ENCODE measurements around the gene MRRF.

Gene MRRF

DNA sequence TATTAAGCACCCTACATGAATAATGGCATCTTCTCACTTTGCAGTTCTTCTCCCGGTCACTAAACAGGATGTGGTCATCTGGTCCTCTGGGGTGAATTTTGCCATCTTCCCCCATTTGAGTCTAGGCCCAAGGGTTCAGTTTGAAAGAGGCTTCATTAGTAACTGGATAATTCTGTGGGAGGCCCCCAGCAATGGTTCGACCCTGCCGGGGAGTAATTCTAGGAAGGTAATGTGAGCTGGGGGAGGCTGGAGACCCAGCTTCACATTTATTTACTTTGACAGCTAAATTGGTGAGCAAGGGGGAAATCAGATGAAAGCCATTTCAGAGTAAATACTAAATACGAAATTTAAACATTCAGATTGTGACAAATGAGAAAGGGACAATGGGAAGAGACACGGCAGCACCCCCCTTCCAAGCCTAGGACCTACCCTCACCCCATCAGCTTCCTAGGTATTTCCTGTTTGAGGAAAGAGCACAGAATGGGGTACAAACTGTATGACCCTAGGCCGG lies 31.8 kb upstream of the MRRF start:
- peaks cover 0 to under 1% (median 0%) of the 10 kb centered on the region in 11 experiments; a peak in 2 of 22 replicates for H3K36me3 ChIP-seq
- H3K9ac ChIP-seq, result no peak overlapping the region
- no peak for TF ChIP-seq Cebpa-rat (IDR thresholded peaks at IDR 0.05)
- H3K9me3 ChIP-seq (replicated peaks in 1 of 11), result no peaks in the 10 kb centered on the region
- peaks cover 27 to 41% (median 35%) of the 10 kb centered on the region in 11 experiments for H3K27me3 ChIP-seq
- peaks cover 0 to 16% (median 0%) of the 10 kb centered on the region in 11 experiments; a peak in 4 of 22 replicates for H4K20me1 ChIP-seq
- no peak overlapping the region for H3K4me3 ChIP-seq
- H3K4me2 ChIP-seq, result no peak overlapping the region
- H3K4me1 ChIP-seq, result peaks cover 6 to 15% (median 13%) of the 10 kb centered on the region in 10 experiments; a peak in 17 of 20 replicates
- H3K27ac ChIP-seq, result no peak overlapping the region

- H3K4me3 ChIP-seq, result no peak overlapping the region
- no peak overlapping the region for H3K4me2 ChIP-seq
- no peak overlapping the region for H3K9ac ChIP-seq
- peaks cover 0 to 7% (median 0%) of the 10 kb centered on the region in 11 experiments; a peak in 1 of 22 replicates for H4K20me1 ChIP-seq
- no peak for TF ChIP-seq Cebpa-rat (IDR thresholded peaks at IDR 0.05)
- no peaks in the 10 kb centered on the region for H3K9me3 ChIP-seq (replicated peaks in 1 of 11)
- H3K4me1 ChIP-seq, result peaks cover 0 to 3% (median under 1%) of the 10 kb centered on the region in 10 experiments; a peak in 9 of 20 replicates
- no peak overlapping the region for H3K27ac ChIP-seq
- peaks cover 2 to 14% (median 10%) of the 10 kb centered on the region in 11 experiments; a peak in 17 of 22 replicates for H3K36me3 ChIP-seq
- peaks cover 14 to 27% (median 22%) of the 10 kb centered on the region in 11 experiments for H3K27me3 ChIP-seq
Observed at GRCh38 chr9:122234022-122234748, 30.5 kb upstream of the MRRF start.

DNA sequence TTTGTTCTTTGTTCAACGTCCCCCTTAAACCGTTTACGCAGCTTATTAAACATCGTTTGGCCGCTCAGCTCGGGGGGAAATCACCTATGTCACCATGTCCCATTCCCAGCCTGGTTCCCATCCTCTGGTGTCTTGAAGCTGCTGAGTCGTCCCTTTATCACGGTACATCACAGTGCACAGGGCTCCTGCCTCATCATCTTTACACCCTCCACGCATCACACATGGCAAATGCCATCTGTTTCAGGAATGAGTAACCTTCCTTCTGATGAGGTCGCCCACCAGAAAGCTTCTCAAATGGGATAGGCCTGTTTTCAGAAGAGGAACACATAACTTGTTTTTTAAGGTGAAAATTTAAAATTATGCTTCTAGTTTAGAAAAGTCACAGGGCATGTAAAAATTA lies 28.0 kb upstream of the MRRF start:
- no peak for TF ChIP-seq Cebpa-rat (IDR thresholded peaks at IDR 0.05)

DNA sequence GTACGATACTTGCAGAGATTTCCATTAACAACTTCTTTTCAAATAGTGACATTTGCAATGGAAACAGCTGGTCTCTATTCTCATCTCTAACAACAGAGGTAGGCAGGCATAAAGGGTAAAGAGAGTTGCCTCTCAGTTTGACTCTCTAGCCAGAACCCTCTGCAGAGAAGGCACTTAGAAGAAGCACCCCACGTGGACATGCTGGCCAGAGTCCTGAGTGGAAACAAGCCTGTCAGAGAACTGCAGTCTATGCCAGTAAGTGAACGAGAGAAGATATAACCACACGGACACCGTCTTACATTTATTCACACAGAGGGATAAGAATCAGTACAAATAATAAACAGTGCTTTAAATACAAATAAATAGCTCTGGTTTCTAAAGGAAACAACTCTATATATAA lies 25.0 kb upstream of the MRRF start:
- Histone ChIP-seq H3K4me1 (no peaks in the 10 kb centered on the region), H3K9me3 (replicated peaks in 1 of 11) (no peaks in the 10 kb centered on the region), H3K9ac (no peak overlapping the region), H3K4me2 (no peak overlapping the region), H3K27ac (no peak overlapping the region), H3K27me3 (no peaks in the 10 kb centered on the region), H3K4me3 (no peak overlapping the region), H4K20me1 (no peaks in the 10 kb centered on the region), H3K36me3 (peaks cover 57 to 69% (median 65%) of the 10 kb centered on the region in 11 experiments)
- no peak for TF ChIP-seq Cebpa-rat (IDR thresholded peaks at IDR 0.05)

More for the DNA sequence above, 28.0 kb upstream of the MRRF start:
- Histone ChIP-seq H3K9me3 (replicated peaks in 1 of 11) (no peaks in the 10 kb centered on the region), H3K4me1 (no peaks in the 10 kb centered on the region), H3K27me3 (peaks cover 0 to 2% (median 0%) of the 10 kb centered on the region in 11 experiments; a peak in 4 of 22 replicates), H3K27ac (no peak overlapping the region), H3K4me2 (no peak overlapping the region), H3K4me3 (no peak overlapping the region), H4K20me1 (no peaks in the 10 kb centered on the region), H3K9ac (no peak overlapping the region), H3K36me3 (peaks cover 26 to 38% (median 35%) of the 10 kb centered on the region in 11 experiments)

DNA sequence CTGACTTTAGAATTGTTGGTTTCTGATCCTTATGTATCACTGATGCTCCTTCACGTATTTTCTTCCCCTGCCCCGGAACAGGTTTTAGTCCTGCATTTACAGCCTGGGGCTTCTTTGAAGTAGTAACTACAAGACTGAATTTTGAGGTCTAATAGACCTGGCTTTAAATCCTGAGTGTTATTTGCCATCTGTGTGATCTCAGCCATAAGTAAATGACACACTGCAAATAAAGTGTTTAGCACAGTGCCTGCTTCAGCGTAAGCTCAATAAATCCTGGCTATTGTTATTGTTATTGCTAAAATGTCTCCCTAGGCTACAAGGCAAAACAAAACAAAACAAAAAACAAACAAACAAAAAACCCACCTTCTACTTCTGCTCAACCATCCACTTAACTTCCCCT lies 20.3 kb upstream of the MRRF start:
- peaks cover 0 to 17% (median 0%) of the 10 kb centered on the region in 11 experiments; a peak in 6 of 22 replicates for H4K20me1 ChIP-seq
- no peak overlapping the region for H3K4me3 ChIP-seq
- no peaks in the 10 kb centered on the region for H3K27me3 ChIP-seq
- H3K36me3 ChIP-seq, result peaks cover 98 to 100% (median 99%) of the 10 kb centered on the region in 11 experiments
- H3K9me3 ChIP-seq (replicated peaks in 1 of 11), result no peaks in the 10 kb centered on the region
- TF ChIP-seq Cebpa-rat (IDR thresholded peaks at IDR 0.05), result no peak
- H3K4me1 ChIP-seq, result no peaks in the 10 kb centered on the region
- H3K9ac ChIP-seq, result no peak overlapping the region
- H3K27ac ChIP-seq, result no peak overlapping the region
- no peak overlapping the region for H3K4me2 ChIP-seq

DNA sequence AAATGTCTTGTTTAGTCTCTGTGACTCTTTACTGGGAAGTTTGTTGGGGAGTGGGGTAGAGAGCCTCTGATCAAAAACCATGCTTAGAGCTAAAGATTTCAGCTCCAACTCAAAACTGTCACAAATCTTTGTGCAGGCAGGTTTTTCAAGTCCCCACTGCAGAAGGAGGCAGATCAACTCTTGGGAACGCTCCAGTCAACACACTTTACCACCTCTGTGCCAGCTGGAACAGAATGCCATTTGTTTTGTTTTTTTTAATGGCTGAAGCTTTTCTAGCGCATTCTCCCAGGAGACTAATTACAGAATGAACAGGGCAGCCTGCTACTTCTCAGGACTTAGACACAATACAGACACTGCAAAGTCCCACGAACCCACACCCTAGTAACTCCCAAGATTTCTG lies 18.0 kb upstream of the MRRF start:
- H3K27ac ChIP-seq, result no peak overlapping the region
- H3K9ac ChIP-seq, result no peak overlapping the region
- no peak overlapping the region for H3K4me2 ChIP-seq
- H3K27me3 ChIP-seq, result no peaks in the 10 kb centered on the region
- H4K20me1 ChIP-seq, result peaks cover 0 to 33% (median 6%) of the 10 kb centered on the region in 11 experiments; a peak in 15 of 22 replicates
- H3K36me3 ChIP-seq, result peaks cover 92 to 100% (median 100%) of the 10 kb centered on the region in 11 experiments
- H3K4me3 ChIP-seq, result no peak overlapping the region
- H3K4me1 ChIP-seq, result no peaks in the 10 kb centered on the region
- H3K9me3 ChIP-seq (replicated peaks in 1 of 11), result no peaks in the 10 kb centered on the region
- TF ChIP-seq Cebpa-rat (IDR thresholded peaks at IDR 0.05), result no peak

DNA sequence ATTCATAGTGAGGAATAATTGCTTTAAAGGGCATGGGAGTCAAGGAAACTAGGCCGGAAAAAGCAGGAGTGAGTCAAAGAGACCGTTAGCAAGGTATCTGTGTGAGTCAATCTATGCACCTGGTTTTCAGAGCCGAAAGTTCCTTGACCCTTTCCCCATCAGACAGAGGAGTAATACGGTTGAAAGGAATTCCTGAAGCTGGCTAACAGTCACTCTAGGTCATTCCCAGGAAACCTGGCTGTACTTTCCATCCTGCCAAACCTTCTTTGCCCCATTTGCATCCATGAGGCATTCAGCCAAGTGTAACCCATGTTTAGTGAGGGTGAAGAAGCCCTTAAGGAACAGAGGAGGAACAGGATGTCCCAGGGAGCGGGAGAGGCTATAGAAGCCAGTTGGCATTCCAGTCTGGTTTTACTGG lies 16.2 kb upstream of the MRRF start:
- no peaks in the 10 kb centered on the region for H3K4me1 ChIP-seq
- H3K27ac ChIP-seq, result no peak overlapping the region
- no peak for TF ChIP-seq Cebpa-rat (IDR thresholded peaks at IDR 0.05)
- no peak overlapping the region for H3K9ac ChIP-seq
- peaks cover 4 to 50% (median 22%) of the 10 kb centered on the region in 11 experiments; a peak in 17 of 22 replicates for H4K20me1 ChIP-seq
- H3K4me3 ChIP-seq, result no peak overlapping the region
- H3K4me2 ChIP-seq, result no peak overlapping the region
- no peaks in the 10 kb centered on the region for H3K9me3 ChIP-seq (replicated peaks in 1 of 11)
- H3K36me3 ChIP-seq, result peaks cover 92 to 100% (median 100%) of the 10 kb centered on the region in 11 experiments
- H3K27me3 ChIP-seq, result no peaks in the 10 kb centered on the region

GRCh38 chr9:122251351-122251750 lies 13.3 kb upstream of the MRRF start:
- H3K36me3 ChIP-seq, result peaks cover 86 to 100% (median 100%) of the 10 kb centered on the region in 11 experiments
- no peak overlapping the region for H3K4me3 ChIP-seq
- H3K27ac ChIP-seq, result no peak overlapping the region
- no peaks in the 10 kb centered on the region for H3K4me1 ChIP-seq
- no peak overlapping the region for H3K9ac ChIP-seq
- TF ChIP-seq Cebpa-rat (IDR thresholded peaks at IDR 0.05), result no peak
- no peaks in the 10 kb centered on the region for H3K9me3 ChIP-seq (replicated peaks in 1 of 11)
- H3K4me2 ChIP-seq, result no peak overlapping the region
- no peaks in the 10 kb centered on the region for H3K27me3 ChIP-seq
- peaks cover 21 to 79% (median 40%) of the 10 kb centered on the region in 11 experiments; a peak in 19 of 22 replicates for H4K20me1 ChIP-seq

DNA sequence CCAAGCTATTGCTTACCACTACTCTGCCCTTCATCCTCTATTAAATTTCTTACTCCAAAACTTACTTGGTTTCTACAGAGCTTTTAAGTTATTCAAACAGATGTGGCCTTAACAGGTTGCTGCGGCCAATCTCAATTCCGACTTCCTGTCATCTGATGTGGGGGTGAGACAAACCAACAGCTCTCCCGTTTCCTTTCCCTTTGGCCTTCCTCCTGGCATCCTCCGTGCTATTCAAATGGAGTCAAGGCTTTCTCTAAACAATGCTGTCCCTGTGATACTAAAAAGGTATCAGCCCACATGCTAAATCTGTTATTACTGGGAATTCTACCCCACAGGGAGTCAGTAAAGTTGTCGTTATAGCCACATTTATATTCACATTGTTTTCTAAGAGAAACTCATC lies 11.9 kb upstream of the MRRF start:
- peaks cover 21 to 89% (median 42%) of the 10 kb centered on the region in 11 experiments; a peak in 19 of 22 replicates for H4K20me1 ChIP-seq
- no peaks in the 10 kb centered on the region for H3K9me3 ChIP-seq (replicated peaks in 1 of 11)
- H3K36me3 ChIP-seq, result peaks cover 78 to 100% (median 99%) of the 10 kb centered on the region in 11 experiments
- H3K4me2 ChIP-seq, result no peak overlapping the region
- no peak overlapping the region for H3K27ac ChIP-seq
- H3K4me3 ChIP-seq, result no peak overlapping the region
- H3K4me1 ChIP-seq, result no peaks in the 10 kb centered on the region
- H3K27me3 ChIP-seq, result no peaks in the 10 kb centered on the region
- H3K9ac ChIP-seq, result no peak overlapping the region
- no peak for TF ChIP-seq Cebpa-rat (IDR thresholded peaks at IDR 0.05)

Data from BLaER1 treated with 17β-estradiol and CSF1 and Interleukin-3, amounts not matched to agents 10 nM and 100 nM (cell line).